NT2/D1 (cell line): Measurements from ENCODE around the gene IGHMBP2.

ENCODE experiments used
- YY1 ChIP-seq: IDR thresholded peaks from 2 replicates; pipeline ENCODE4 v1.6.1; 2011; ENCODE audit not compliant: insufficient read length, insufficient read depth
- ZNF274 ChIP-seq: IDR thresholded peaks from 2 replicates; pipeline ENCODE4 v1.6.1; 2011; ENCODE audit warnings: mild to moderate bottlenecking, low read depth, low read length

DNA sequence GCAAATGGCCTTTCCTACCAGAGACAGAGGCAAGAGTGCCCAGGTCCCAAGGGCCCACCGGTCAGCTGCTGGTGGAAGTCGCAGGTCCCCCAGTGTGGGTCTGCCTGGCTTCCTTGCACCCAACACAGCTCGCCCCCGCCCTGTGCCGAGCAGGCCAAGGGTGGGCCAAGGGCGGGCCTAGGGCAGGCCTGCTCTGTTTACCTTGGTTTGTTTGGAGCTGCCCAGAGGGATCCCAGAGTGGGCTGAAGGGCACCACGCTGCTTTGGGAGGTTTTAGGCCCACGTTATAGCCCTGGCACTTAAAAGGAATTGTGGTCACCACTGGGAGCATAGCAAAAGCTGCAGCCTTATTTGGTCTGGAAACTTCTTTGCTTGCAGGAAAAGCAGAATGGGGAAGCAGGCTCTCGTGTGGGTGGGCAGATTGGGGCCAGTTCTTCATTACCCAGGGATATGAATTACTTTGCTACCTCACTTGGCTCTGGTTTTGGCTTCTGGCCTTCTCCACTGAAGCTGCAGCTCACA is 39.1 kb downstream of the IGHMBP2 start:
- TF ChIP-seq ZNF274 (no peak), YY1 (no peak)
